HG03460 (cell line): ENCODE data around the gene SLC6A9.

ENCODE experiments used
- ATAC-seq: cut with Tn5 transposase; IDR thresholded peaks from one replicate; pipeline ENCODE4 v1.9.1; 2021; ENCODE audit not compliant: unreplicated experiment

Gene SLC6A9

GRCh38 chr1:44031252-44032169 is at the start of gene SLC6A9:
Gene SLC6A9, minus strand, starts transcription at chr1:44031462. Its CDS starts 7,185 bp downstream, at chr1:44024277.
- no peak for ATAC-seq

DNA sequence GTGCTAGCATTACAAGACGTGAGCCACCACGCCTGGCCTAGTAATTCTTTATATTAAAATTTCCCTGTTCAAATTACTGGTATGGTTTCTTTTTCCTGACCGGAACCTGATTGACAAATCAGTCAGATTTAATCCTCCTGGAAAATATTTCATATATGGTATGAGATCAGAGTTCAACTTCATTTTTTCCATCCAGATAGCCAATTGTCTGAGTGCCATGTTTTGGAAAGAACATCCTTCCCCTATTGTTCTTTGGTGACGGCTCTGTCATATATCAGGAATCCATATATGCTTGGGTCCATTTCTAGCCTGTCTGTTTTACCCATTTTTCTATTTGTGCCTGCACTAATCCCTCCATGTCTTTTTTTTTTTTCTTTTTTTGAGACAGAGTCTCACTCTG is 48.3 kb upstream of the SLC6A9 start:
- ATAC-seq = no peak

DNA sequence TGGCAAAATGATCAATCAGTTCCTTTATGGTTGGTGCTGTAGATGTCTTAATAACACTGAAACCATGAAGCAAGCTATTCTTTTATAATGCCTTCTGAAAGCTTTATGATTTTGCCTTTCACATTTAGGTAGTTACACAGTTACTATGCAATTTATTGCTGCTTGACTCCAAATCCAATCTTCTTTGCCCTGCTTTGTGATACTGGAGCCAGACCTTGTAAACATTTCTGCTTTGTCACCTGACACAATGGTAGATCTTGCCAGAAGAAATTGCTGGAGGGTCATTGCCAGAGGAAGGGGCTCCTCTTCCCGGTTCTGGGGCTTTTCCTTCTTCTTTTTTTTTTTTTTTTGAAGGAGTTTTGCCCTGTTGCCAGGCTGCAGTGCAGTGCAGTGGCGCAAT is 46.8 kb upstream of the SLC6A9 start:
- ATAC-seq = no peak

DNA sequence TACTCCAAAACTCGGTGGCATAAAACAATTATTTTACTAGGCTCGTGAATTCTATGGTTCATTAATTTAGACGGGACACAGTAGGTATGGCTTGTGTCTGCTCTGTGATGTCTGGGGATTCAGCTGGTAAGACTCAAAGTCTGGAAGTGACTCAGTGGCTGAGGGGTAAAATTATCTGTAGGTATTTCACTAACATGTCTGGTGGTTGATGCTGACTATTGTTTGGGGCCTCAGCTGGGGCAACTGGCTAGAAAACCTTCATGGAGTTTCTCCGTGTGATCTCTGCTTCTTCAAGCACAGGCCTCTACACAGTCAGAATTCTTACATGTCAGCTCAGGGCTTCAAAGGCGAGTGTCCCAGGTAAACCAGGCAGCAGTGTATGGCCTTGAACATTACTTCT is 46.2 kb upstream of the SLC6A9 start:
- ATAC-seq = no peak

GRCh38 chr1:44076066-44076465 is 44.8 kb upstream of the SLC6A9 start:
- no peak for ATAC-seq

DNA sequence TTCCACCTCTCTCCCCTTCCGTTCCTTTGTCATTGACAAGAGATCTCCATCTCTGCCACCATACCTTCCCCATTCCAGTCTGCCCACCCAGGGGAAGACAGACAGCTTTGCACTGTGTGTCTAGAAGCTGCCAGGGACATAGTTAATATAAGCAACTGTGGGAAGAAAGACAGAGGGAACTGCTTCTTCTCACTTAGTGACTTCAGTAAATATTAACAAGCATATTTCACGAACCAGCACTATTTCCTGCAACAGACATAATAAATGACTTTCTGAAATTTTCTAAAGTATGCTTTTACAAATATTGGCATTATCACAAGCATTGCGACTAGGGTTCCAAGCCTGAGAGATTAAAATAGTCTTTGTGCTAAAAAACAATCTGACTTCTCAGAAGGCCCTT is 43.2 kb upstream of the SLC6A9 start:
- no peak for ATAC-seq

DNA sequence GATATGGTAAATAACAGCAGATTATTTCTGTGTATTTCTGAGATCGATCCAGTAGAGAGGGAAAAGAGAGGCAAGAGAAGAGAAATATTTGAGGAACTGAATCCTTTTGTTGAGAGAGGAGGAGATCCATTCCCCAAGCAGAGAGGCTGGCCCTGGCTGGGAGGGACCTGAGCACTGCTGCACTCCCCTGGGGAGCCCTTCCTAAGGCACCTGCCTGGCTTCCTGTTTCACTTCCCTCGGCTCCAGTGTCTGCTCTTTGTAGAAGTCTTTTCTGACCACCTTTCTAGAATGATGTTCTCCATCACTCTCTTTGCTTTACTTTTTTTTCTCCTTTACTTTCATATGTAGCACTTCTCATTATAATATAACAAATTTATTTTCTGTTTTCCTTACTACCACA is 42.3 kb upstream of the SLC6A9 start:
- no peak for ATAC-seq

- ATAC-seq = no peak
These were observed 41.6 kb upstream of the SLC6A9 start for GRCh38 chr1:44072821-44073220.

GRCh38 chr1:44072204-44072603 is 40.9 kb upstream of the SLC6A9 start:
- no peak for ATAC-seq

DNA sequence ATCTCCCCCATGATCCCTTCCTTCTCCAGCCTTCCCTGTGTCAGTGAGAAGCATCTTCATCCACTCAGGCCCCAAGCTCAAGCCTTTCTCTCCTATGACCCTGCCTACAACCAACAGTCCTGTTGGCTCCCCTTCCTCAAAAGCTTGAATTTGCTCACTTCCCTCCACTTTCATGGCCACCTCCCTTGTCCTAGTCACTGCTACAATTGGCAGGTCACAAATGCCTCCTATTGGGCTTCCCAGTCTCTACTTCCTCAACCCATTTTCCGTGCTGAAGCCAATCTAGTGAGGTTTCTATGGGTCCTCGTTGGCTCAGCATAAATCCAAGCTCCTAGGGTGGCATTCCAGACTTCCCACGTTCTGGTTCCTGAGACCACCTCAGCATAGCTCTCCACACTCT is 40.2 kb upstream of the SLC6A9 start:
- no peak for ATAC-seq

DNA sequence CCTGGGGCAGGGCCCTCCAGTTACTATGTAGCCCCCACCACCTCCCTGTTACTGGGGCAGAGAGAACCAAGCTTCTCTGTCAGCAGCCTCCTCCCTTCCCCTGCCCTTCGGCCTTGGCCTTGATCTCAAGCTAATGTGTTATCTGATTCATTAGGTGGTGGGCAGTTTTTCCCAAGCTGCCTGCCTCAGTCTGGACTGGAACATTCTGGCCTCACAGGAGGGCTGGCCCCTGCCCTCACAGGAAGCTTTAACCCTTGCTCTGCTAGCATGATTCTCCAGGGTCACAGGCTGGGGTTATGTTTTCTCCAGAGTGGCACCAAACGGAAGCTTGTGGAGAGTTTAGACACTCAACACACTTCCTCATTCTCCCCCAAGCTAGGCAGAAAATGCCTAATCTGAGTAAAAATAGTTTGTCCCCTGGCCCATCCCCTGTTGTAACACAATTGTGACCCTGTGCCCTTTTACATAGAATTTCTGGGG is 37.2 kb upstream of the SLC6A9 start:
- ATAC-seq = no peak

DNA sequence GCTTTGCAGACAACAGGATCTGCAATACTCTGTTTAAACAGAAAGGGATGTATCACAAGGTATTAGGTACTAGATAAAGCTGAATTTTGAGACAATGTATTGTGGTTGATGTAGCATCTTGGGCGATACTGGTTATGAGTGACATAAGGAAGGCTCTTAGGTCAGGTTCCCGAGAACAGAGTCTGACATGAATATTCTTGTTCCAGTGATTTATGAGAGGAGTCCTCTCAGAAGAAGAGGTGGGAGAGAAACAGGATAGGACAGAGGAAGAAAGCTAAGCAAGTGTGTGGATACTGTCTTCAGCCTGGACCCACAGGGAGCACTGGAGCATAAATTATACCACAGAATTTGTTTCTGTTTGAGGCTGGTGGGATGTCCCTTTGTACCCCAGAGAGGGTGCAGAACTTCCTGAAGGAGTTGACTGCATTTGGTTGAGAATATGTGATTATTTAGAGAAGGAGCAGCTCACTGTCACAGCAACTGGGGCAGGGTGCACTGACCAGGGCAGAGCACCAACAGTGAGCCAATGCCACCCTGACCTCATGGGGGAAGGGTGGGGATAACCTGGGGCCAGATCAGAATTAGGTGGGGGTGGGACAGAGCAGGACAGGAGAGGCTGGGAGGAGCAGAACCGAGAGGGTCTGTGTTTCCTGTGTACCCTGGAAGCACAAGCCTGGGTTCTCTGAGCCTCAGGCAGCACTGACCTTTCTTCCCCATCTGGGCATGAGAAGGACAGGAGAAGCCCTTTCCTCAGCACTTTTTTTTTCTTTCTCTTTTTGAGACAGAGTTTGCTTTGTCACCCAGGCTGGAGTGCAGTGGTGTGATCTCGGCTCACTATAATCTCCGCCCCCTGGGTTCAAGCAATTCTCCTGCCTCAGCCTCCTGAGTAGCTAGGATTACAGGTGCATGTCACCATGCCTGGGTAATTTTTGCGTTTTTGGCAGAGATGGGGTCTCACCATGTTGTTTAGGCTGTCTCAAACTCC is 36.3 kb upstream of the SLC6A9 start:
- ATAC-seq = peak; percentile 59

GRCh38 chr1:44062656-44063179 is 31.5 kb upstream of the SLC6A9 start:
- ATAC-seq = no peak

DNA sequence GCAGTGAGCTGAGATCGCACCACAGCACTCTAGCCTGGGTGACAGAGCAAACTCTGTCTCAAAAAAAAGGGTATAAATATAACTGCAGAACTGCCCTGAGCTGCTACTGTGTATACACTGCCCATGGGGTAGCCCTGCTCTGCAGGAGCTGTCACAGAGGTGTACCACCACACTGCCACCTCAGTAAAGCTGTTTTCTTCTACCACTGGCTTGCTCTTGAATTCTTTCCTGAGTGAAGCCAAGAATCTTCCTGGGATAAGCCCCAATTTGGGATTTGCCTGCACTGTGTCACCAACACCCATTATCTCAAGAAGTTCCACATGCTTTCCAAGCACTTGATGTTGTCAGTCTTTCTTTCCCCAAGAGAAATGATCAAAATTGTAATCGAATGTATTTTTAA is 30.6 kb upstream of the SLC6A9 start:
- ATAC-seq = no peak

DNA sequence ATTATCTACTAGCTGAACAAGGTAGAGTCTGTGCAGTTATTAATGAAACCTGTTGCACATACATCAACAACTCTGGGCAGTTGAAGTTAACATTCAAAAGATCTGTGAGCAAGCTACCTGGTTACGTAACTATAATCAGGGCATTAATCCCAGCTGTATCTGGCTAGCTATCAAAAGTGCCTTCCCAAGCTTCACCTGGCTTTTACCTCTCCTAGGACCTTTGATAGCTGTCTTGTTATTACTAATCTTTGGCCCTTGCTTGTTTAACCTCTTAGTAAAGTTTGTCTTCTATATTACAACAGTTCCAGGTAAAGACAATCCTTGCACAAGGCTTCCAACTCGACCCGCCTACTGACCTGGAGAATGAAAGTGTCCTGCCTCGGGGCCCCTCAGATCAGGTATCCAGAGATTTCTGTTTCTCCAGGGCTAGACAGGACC is 29.6 kb upstream of the SLC6A9 start:
- no peak for ATAC-seq

DNA sequence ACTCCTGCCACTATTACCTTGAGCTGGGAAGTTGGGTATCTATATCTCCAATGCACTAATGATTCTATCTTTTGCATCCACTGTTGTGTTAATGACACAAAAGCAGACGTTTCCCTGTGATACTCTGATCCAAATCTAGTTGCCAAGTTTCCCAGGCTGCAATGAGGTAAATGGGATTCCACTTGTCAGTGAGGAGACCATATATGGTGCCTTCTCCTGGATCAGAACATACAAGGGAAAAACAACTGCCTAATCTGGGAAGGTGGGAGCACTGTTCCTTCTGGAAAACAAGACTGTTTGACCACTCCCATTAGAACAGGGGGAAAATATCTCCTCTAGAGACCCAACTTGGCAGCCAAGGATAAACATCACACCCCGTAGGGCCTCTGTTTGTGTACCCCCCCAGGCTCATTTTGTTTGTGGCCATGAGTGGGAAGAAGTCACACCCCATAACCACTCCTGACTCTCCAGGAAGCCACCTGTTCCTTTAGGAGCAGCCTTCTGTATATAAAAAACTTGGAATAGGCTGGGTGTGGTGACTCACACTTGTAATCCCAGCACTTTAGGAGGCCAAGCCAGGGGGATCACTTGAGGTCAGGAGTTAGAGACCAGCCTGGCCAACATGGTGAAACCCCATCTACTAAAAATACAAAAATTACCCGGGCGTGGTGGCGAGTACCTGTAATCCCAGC is 28.5 kb upstream of the SLC6A9 start:
- ATAC-seq = no peak

DNA sequence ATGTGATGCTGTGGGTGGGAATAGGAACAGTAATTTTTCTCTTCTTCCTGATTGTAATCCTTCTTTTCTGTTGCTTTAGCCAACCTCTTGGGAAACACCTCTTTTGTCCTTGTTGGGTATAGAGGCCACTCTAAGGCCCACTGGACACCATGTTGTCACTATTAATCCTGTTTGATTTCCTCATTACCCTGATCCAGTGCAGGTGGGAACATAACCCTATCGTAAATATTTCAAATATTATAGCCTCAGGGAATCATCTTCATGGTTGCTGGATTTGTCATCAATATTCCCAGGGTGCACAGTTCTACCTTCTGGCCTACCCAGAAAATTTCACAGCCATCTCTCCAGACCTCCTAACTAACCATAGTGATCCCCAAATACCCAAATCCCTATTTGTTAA is 27.9 kb upstream of the SLC6A9 start:
- ATAC-seq = no peak

DNA sequence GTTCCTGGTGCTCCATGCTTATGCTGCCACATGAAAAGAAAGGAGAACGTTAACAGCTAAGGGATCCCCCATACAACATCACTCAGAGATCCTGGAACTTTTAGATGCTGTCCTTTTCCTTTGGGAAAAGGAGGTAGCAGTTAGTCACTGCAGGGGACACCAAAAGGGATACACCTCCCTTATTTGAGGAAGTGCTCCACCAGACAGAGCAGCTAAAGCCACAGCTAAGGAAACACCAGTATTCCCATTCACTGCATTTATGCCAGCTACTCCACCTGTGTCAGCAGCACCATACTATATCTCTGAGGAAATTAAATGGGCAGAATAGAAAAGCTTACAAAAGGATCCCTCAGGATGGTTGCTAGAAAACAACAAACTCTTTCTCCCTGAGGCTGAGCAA is 26.0 kb upstream of the SLC6A9 start:
- no peak for ATAC-seq

GRCh38 chr1:44053394-44053793 is 22.1 kb upstream of the SLC6A9 start:
- no peak for ATAC-seq

DNA sequence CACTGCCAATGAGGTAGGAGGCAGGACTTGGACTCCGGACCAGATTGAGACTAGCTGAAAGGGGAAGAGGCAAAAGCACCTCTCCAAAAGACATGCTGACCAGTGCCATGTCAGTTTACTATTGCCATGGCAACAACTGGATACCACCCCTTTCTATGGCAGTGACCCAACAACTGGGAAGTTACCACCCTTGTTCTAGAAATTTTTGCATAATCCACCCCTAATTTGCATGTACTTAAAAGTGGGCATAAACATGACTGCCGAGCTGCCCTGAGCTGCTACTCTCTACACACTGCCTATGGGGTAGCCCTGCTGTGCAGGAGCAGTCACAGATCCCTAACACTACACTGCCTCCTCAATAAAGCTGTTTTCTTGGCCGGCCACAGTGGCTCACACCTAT is 19.0 kb upstream of the SLC6A9 start:
- ATAC-seq = no peak

- ATAC-seq = no peak
These were observed 18.6 kb upstream of the SLC6A9 start for GRCh38 chr1:44049839-44050238.
